ENCODE data around the gene HMGCS1. TPM values are rescaled to one million over a fixed set of nuclear protein-coding genes. Genes with fewer than 3 reads are reported as not detected.

Gene HMGCS1
- total and polyA plus RNA-seq, 2 of the 8 experiments (the other 6 are each of a cell fraction or from before 2014, with no cell fraction given), result 63.6 to 236 TPM

GRCh38 chr5:43313854-43314457, 744 bp upstream of the HMGCS1 start:
- Histone ChIP-seq H3K79me2 (ENCODE audit: control insufficient read depth in 1 of 2, insufficient read depth in 2 of 2, low read length in 2 of 2) (peaks cover 36 to 43% of the 10 kb centered on the region in 2 experiments), H3K36me3 (ENCODE audit: control insufficient read depth in 2 of 4, insufficient read depth in 4 of 4, low read length in 3 of 4) (peaks cover 0 to 13% (median 0%) of the 10 kb centered on the region in 4 experiments; a peak in 1 of 8 replicates), H2AK5ac (ENCODE audit: low read depth, low read length) (no peak overlapping the region), H4K91ac (replicated peaks; ENCODE audit: insufficient read length, low read length) (peak overlapping the region; percentile 87), H2BK20ac (ENCODE audit: low read length) (peak overlapping the region; percentile 2; the same call in 1 of the 2 replicates), H4K5ac (ENCODE audit: insufficient read length, low read depth, low read length) (peak overlapping the region; percentile 81), H3K9ac (replicated peaks in 1 of 4; ENCODE audit: extremely low read depth in 1 of 4, low read depth in 3 of 4, low read length in 3 of 4) (no peak overlapping the region), H4K20me1 (replicated peaks in 1 of 2; ENCODE audit: control insufficient read depth in 1 of 2, insufficient read depth in 2 of 2, low read length in 2 of 2) (peaks cover 17 to 26% of the 10 kb centered on the region in 2 experiments), H2BK12ac (ENCODE audit: low read depth, low read length) (peak overlapping the region; percentile 2), H4K8ac (ENCODE audit: extremely low read depth, insufficient read depth, low read length) (no peak overlapping the region), H3K79me1 (ENCODE audit: low read depth, low read length) (no peaks in the 10 kb centered on the region), H3K18ac (ENCODE audit: extremely low read depth, low read length) (peak overlapping the region; percentile 0; the same call in 1 of the 2 replicates), H3K4me1 (replicated peaks in 1 of 4; ENCODE audit: control insufficient read depth in 3 of 4, insufficient read depth in 4 of 4, low read length in 3 of 4) (peaks cover 0 to 14% (median 10%) of the 10 kb centered on the region in 4 experiments; a peak in 6 of 7 replicates), H3K14ac (ENCODE audit: insufficient read length) (no peak overlapping the region), H2AFZ (ENCODE audit: low read length) (peak overlapping the region; percentile 25), H3K9me3 (ENCODE audit: insufficient read depth in 2 of 2, low read depth in 1 of 2, low read length in 1 of 2) (no peaks in the 10 kb centered on the region), H3K23me2 (ENCODE audit: low read depth, low read length) (peaks cover 2% of the 10 kb centered on the region), H3K4me2 (ENCODE audit: insufficient read depth in 1 of 2, low read depth in 2 of 2, low read length in 2 of 2) (peak overlapping the region; percentile 9 to 42), H3K27me3 (replicated peaks in 1 of 4; ENCODE audit: control insufficient read depth in 3 of 4, extremely low read depth in 1 of 4, insufficient read depth in 3 of 4, low read length in 3 of 4) (no peaks in the 10 kb centered on the region), H3K23ac (ENCODE audit: insufficient read length) (no peak overlapping the region), H3K4ac (replicated peaks; ENCODE audit: insufficient read length, low read depth, low read length) (peak overlapping the region; percentile 54), H2BK15ac (ENCODE audit: low read length) (no peak overlapping the region), H2BK5ac (ENCODE audit: low read depth, low read length) (peak overlapping the region; percentile 97; the same call in 1 of the 2 replicates), H3K4me3 (ENCODE audit: extremely low read depth in 1 of 4, insufficient read depth in 2 of 4, low read depth in 3 of 4, low read length in 4 of 4) (peak overlapping the region in 1 of 4 experiments; percentile 48; a peak in 2 of 8 replicates), H3K56ac (replicated peaks; ENCODE audit: insufficient read length, low read depth, low read length) (peak overlapping the region; percentile 3), H2BK120ac (replicated peaks; ENCODE audit: low read depth, low read length) (peak overlapping the region; percentile 89), H3K27ac (ENCODE audit: low read depth, low read length) (peak overlapping the region; percentile 67)
- 44% methylated on average over 8 of the region's 8 CpGs; no CpG with 5 or more reads in 1 of the 2 experiments for WGBS, 2 experiments (ENCODE audit: extremely low coverage in 1 of 2, insufficient coverage in 1 of 2, insufficient read length in 1 of 2, insufficient replicate concordance in 2 of 2, low coverage in 1 of 2, low lambda C conversion rate in 2 of 2, missing lambda C conversion rate in 1 of 2)
- ChIA-PET POLR2A (ENCODE audit: partially characterized antibody) (interaction anchor here (0.6 to 2.2 kb wide), 6 partner anchors 9 to 214 kb away, joined by 3 to 9 read pairs (median 3); partner anchors contain the start of gene TMEM267), CTCF (ENCODE audit: partially characterized antibody) (interaction anchor here (1.5 to 2.6 kb wide), 5 partner anchors 13 to 170 kb away, joined by 3 to 8 read pairs (median 3); partner anchors contain the start of genes NIM1K and TMEM267)
- DNase-seq (ENCODE audit: low read depth in 1 of 2, low spot score in 2 of 2), result no peak
- TF ChIP-seq ZNF274 (IDR thresholded peaks at IDR 0.05; ENCODE audit: borderline replicate concordance, extremely low read depth, low read length), result no peak
- no peak for TF ChIP-seq KDM5A (IDR thresholded peaks at IDR 0.05; ENCODE audit: low read length)
- no peak for TF ChIP-seq SIN3A (conservative IDR thresholded peaks at IDR 0.05 in 1 of 2, IDR thresholded peaks at IDR 0.05 in 1 of 2; ENCODE audit: low read depth in 1 of 2, low read length in 2 of 2)
- no peak for TF ChIP-seq SRF (IDR thresholded peaks at IDR 0.05; ENCODE audit: low read depth, low read length)
- no peak for FAIRE-seq

Measured in H1 (cell line).